NCI-H1105 treated with DMSO at 0.1 percent for 48 hours (cell line): ENCODE data around the gene ZBED4.

ENCODE experiments used
- DNase-seq: peaks from one replicate; lab custom pipeline; 2025; lab: John Stamatoyannopoulos, UW

ZBED4 gene

GRCh38 chr22:49934891-49935557, 81.4 kb downstream of the ZBED4 start:
- DNase-seq = no peak

- no peak for DNase-seq
Observed at GRCh38 chr22:49935561-49935960, 81.9 kb downstream of the ZBED4 start.

- peak; percentile 12 for DNase-seq
Observed at GRCh38 chr22:49936018-49936972, 82.7 kb downstream of the ZBED4 start.

GRCh38 chr22:49936973-49937757, 83.5 kb downstream of the ZBED4 start:
- no peak for DNase-seq

GRCh38 chr22:49937758-49938564, 84.3 kb downstream of the ZBED4 start:
- DNase-seq = no peak

GRCh38 chr22:49938565-49939136, 85.0 kb downstream of the ZBED4 start:
- DNase-seq = no peak
